DND-41 (cell line): ENCODE measurements around the gene VPS37D.

Experiments used
- ATAC-seq: fragments of 200-7000 bp; cut with Tn5 transposase; 3 replicates; pipeline ENCODE4 v1.9.1; 2021; ENCODE audit warnings: low read depth; ENCODE audit not compliant: insufficient read depth
- DNase-seq: peaks from one replicate; pipeline ENCODE4 v3.0.0-alpha.2; 2020
- H2AFZ ChIP-seq: 2 replicates; pipeline ENCODE4 v1.6.0; 2012; ENCODE audit warnings: low read depth, low read length
- H3K27ac ChIP-seq: 2 replicates; pipeline ENCODE4 v1.5.1; 2012; ENCODE audit warnings: low read length, inconsistent platforms
- H3K27me3 ChIP-seq: fragments of 200-600 bp; sonication (generic); 2 replicates; pipeline ENCODE4 v1.6.0; 2012; ENCODE audit warnings: low read length, mild to moderate bottlenecking, inconsistent platforms; ENCODE audit not compliant: insufficient read depth, poor library complexity
- H3K36me3 ChIP-seq: 2 replicates; pipeline ENCODE4 v1.5.1; 2012; ENCODE audit warnings: low read length, inconsistent platforms; ENCODE audit not compliant: insufficient read depth
- H3K4me1 ChIP-seq: 2 replicates; pipeline ENCODE4 v1.5.1; 2012; ENCODE audit warnings: mild to moderate bottlenecking, low read length; ENCODE audit not compliant: insufficient read depth
- H3K4me2 ChIP-seq: 2 replicates; pipeline ENCODE4 v1.6.0; 2012; ENCODE audit warnings: mild to moderate bottlenecking, moderate library complexity, low read length, inconsistent platforms; ENCODE audit not compliant: insufficient read depth
- H3K4me3 ChIP-seq, 2 experiments: fragments of 200-600 bp in 1 of 2; shearing (Covaris generic) in 1 of 2; 2 replicates each; pipeline ENCODE4 v1.5.1; 2012 to 2016; ENCODE audit warnings: inconsistent platforms in 2 of 2, low read length in 2 of 2, mild to moderate bottlenecking in 2 of 2, low read depth in 1 of 2, moderate library complexity in 1 of 2
- H3K79me2 ChIP-seq: 2 replicates; pipeline ENCODE4 v1.6.0; 2012; ENCODE audit warnings: low read length, inconsistent platforms; ENCODE audit not compliant: insufficient read depth
- H3K9ac ChIP-seq: 2 replicates; pipeline ENCODE4 v1.6.0; 2012; ENCODE audit warnings: low read depth, mild to moderate bottlenecking, inconsistent platforms, low read length, moderate library complexity
- H3K9me3 ChIP-seq: 2 replicates; pipeline ENCODE4 v1.5.1; 2012; ENCODE audit warnings: low read length, moderate library complexity, mild to moderate bottlenecking, inconsistent platforms; ENCODE audit not compliant: insufficient read depth, severe bottlenecking
- H4K20me1 ChIP-seq: 2 replicates; pipeline ENCODE4 v1.6.0; 2012; ENCODE audit warnings: low read length; ENCODE audit not compliant: insufficient read depth
- CTCF ChIP-seq: IDR thresholded peaks from 2 replicates; pipeline ENCODE4 v1.5.1; 2012; ENCODE audit warnings: borderline replicate concordance, low read length, moderate library complexity, mild to moderate bottlenecking; ENCODE audit not compliant: poor library complexity, severe bottlenecking; ENCODE audit errors: extremely low read depth
- EZH2 ChIP-seq: IDR thresholded peaks from 3 replicates; pipeline ENCODE4 v1.6.1; 2012; ENCODE audit warnings: borderline replicate concordance, low read depth, mild to moderate bottlenecking, moderate library complexity, low read length, inconsistent platforms; ENCODE audit not compliant: severe bottlenecking

The VPS37D gene

GRCh38 chr7:73679709-73680108, 12.1 kb downstream of the VPS37D start:
- no peak overlapping the region for H2AFZ ChIP-seq

GRCh38 chr7:73680501-73680900, 12.9 kb downstream of the VPS37D start:
- no peak for ATAC-seq
- no peak overlapping the region; a peak in 1 of 4 replicates for H3K4me3 ChIP-seq
- H3K4me2 ChIP-seq, result peak overlapping the region; percentile 99; the same call in 1 of the 2 replicates

More at GRCh38 chr7:73679709-73680108, 12.1 kb downstream of the VPS37D start:
- TF ChIP-seq EZH2, result no peak
- no peak for TF ChIP-seq CTCF
- DNase-seq (no peak), ATAC-seq (no peak)
- no peak overlapping the region for H3K9ac ChIP-seq
- no peak overlapping the region for H3K4me3 ChIP-seq
- peaks cover 33% of the 10 kb centered on the region for H3K4me1 ChIP-seq
- no peaks in the 10 kb centered on the region for H3K27me3 ChIP-seq
- peaks cover 30% of the 10 kb centered on the region for H3K36me3 ChIP-seq
- H3K79me2 ChIP-seq, result peaks cover 57% of the 10 kb centered on the region
- H3K9me3 ChIP-seq, result no peaks in the 10 kb centered on the region
- no peak overlapping the region for H3K27ac ChIP-seq
- peaks cover 27% of the 10 kb centered on the region for H4K20me1 ChIP-seq
- no peak overlapping the region for H3K4me2 ChIP-seq

GRCh38 chr7:73681031-73681430, 13.4 kb downstream of the VPS37D start:
- peaks cover 40% of the 10 kb centered on the region for H3K4me1 ChIP-seq
- ATAC-seq (no peak), DNase-seq (no peak)
- peak overlapping the region in 1 of 2 experiments; percentile 79; a peak in 1 of 4 replicates for H3K4me3 ChIP-seq
- 0 out of 2 replicates have a peak overlapping the region, but pooled peaks have one; percentile 13 for H3K9ac ChIP-seq
- H3K4me2 ChIP-seq, result peak overlapping the region; percentile 99
- H3K79me2 ChIP-seq, result peaks cover 70% of the 10 kb centered on the region
- no peak for TF ChIP-seq EZH2
- no peak for TF ChIP-seq CTCF
- H4K20me1 ChIP-seq, result peaks cover 34% of the 10 kb centered on the region
- H3K27ac ChIP-seq, result no peak overlapping the region
- H2AFZ ChIP-seq, result no peak overlapping the region
- H3K27me3 ChIP-seq, result no peaks in the 10 kb centered on the region
- H3K9me3 ChIP-seq, result no peaks in the 10 kb centered on the region
- H3K36me3 ChIP-seq, result peaks cover 36% of the 10 kb centered on the region

More at GRCh38 chr7:73680501-73680900, 12.9 kb downstream of the VPS37D start:
- Histone ChIP-seq H2AFZ (no peak overlapping the region), H3K27me3 (no peaks in the 10 kb centered on the region), H3K4me1 (peaks cover 40% of the 10 kb centered on the region), H4K20me1 (peaks cover 34% of the 10 kb centered on the region), H3K9me3 (no peaks in the 10 kb centered on the region), H3K9ac (no peak overlapping the region), H3K27ac (no peak overlapping the region), H3K79me2 (peaks cover 65% of the 10 kb centered on the region), H3K36me3 (peaks cover 35% of the 10 kb centered on the region)
- DNase-seq, result no peak
- no peak for TF ChIP-seq EZH2

- ATAC-seq (no peak), DNase-seq (no peak)
- peaks cover 40% of the 10 kb centered on the region for H3K4me1 ChIP-seq
- H3K9me3 ChIP-seq, result no peaks in the 10 kb centered on the region
- H3K36me3 ChIP-seq, result peaks cover 53% of the 10 kb centered on the region
- peak overlapping the region; percentile 78 for H2AFZ ChIP-seq
- peaks cover 85% of the 10 kb centered on the region for H3K79me2 ChIP-seq
- TF ChIP-seq EZH2 (no peak), CTCF (no peak)
- peak overlapping the region; percentile 79 to 98 for H3K4me3 ChIP-seq
- H3K27me3 ChIP-seq, result no peaks in the 10 kb centered on the region
- peak overlapping the region; percentile 99 for H3K4me2 ChIP-seq
- H3K27ac ChIP-seq, result peak overlapping the region; percentile 84
- H4K20me1 ChIP-seq, result peaks cover 42% of the 10 kb centered on the region
- peak overlapping the region; percentile 90 for H3K9ac ChIP-seq
Observed at GRCh38 chr7:73682745-73683055, 15.1 kb downstream of the VPS37D start.
